Upper lobe of right lung (tissue), 1 donor: Measurements from ENCODE around the gene SAMD1. TPM values are rescaled to one million over a fixed set of nuclear protein-coding genes. Genes with fewer than 3 reads are reported as not detected.

ENCODE experiments used
- ATAC-seq: fragments of 200-7000 bp; cut with Tn5 transposase; one replicate; pipeline ENCODE4 v1.9.1; 2020; ENCODE audit warnings: mild to moderate bottlenecking, moderate library complexity
- DNase-seq: peaks from one replicate; pipeline ENCODE4 v3.0.0-alpha.2; 2020
- H3K27ac ChIP-seq: fragments of 200-600 bp; one replicate; pipeline ENCODE4 v1.8.0; 2022
- H3K27me3 ChIP-seq: fragments of 200-600 bp; one replicate; pipeline ENCODE4 v1.8.0; 2022; ENCODE audit warnings: mild to moderate bottlenecking
- H3K36me3 ChIP-seq: fragments of 200-600 bp; one replicate; pipeline ENCODE4 v1.8.0; 2022
- H3K4me1 ChIP-seq: fragments of 200-600 bp; one replicate; pipeline ENCODE4 v1.8.0; 2022
- H3K4me3 ChIP-seq: fragments of 200-600 bp; one replicate; pipeline ENCODE4 v1.8.0; 2022; ENCODE audit warnings: mild to moderate bottlenecking
- H3K9me3 ChIP-seq: fragments of 200-600 bp; one replicate; pipeline ENCODE4 v1.8.0; 2022
- CTCF ChIP-seq: fragments of 200-600 bp; IDR thresholded peaks from one replicate; pipeline ENCODE4 v1.8.0; 2022; ENCODE audit warnings: antibody characterized with exemption
- intact Hi-C: fragments of 100-400 bp; cut with DNase I; formaldehyde crosslinking; loops from one replicate; pipeline ENCODE4 v1.11.0; 2022
- total RNA-seq: library from RNA; stranded (reverse); fragmentation: NEBNext Ultra II Directional; extraction: Animal tissue kit (Norgen Biotek cat#: 25700); gene quantifications from one replicate; pipeline ENCODE4 v1.2.1, GENCODE V29; 2021
- donor health status: DM: no; HTN: yes; CAD: no; lungs with severe emphysema.

Gene SAMD1
- total RNA-seq, 1 donor from 2014 or later = 45.9 TPM

GRCh38 chr19:14091081-14091812, 696 bp upstream of the SAMD1 start:
- peak; percentile 81 for DNase-seq
- peak; percentile 89 for ATAC-seq
- peak overlapping the region; percentile 66 for H3K4me3 ChIP-seq
- peak; percentile 36 for TF ChIP-seq CTCF
- peaks cover 12% of the 10 kb centered on the region for H3K36me3 ChIP-seq
- no peaks in the 10 kb centered on the region for H3K4me1 ChIP-seq
- H3K9me3 ChIP-seq = peaks cover 9% of the 10 kb centered on the region
- H3K27me3 ChIP-seq = no peaks in the 10 kb centered on the region
- intact Hi-C loops = no loop called here
- H3K27ac ChIP-seq = peak overlapping the region; percentile 76

- DNase-seq (peak; percentile 83), ATAC-seq (peak; percentile 3)
- H3K36me3 ChIP-seq = peaks cover 11% of the 10 kb centered on the region
- no peak for TF ChIP-seq CTCF
- intact Hi-C loops = no loop called here
- peaks cover 9% of the 10 kb centered on the region for H3K9me3 ChIP-seq
- H3K27me3 ChIP-seq = no peaks in the 10 kb centered on the region
- H3K4me1 ChIP-seq = no peaks in the 10 kb centered on the region
- H3K27ac ChIP-seq = peak overlapping the region; percentile 55
- H3K4me3 ChIP-seq = peak overlapping the region; percentile 66
Observed at GRCh38 chr19:14089662-14090508, 666 bp downstream of the SAMD1 start.

GRCh38 chr19:14089412-14089661, 1.2 kb downstream of the SAMD1 start:
- H3K27ac ChIP-seq = no peak overlapping the region

GRCh38 chr19:14088634-14089411, 1.7 kb downstream of the SAMD1 start:
- Histone ChIP-seq H3K27me3 (no peaks in the 10 kb centered on the region), H3K27ac (no peak overlapping the region), H3K36me3 (peaks cover 11% of the 10 kb centered on the region), H3K4me3 (peak overlapping the region; percentile 49), H3K9me3 (peaks cover 9% of the 10 kb centered on the region), H3K4me1 (no peaks in the 10 kb centered on the region)
- no peak for DNase-seq
- ATAC-seq = no peak
- no peak for TF ChIP-seq CTCF
- intact Hi-C loops = no loop called here

More at GRCh38 chr19:14089412-14089661, 1.2 kb downstream of the SAMD1 start:
- TF ChIP-seq CTCF = peak; percentile 18
- H3K4me1 ChIP-seq = no peaks in the 10 kb centered on the region
- no peaks in the 10 kb centered on the region for H3K27me3 ChIP-seq
- H3K9me3 ChIP-seq = peaks cover 9% of the 10 kb centered on the region
- H3K4me3 ChIP-seq = peak overlapping the region; percentile 49
- DNase-seq = no peak
- H3K36me3 ChIP-seq = peaks cover 11% of the 10 kb centered on the region
- intact Hi-C loops = no loop called here
- no peak for ATAC-seq

GRCh38 chr19:14086098-14086497, 4.5 kb downstream of the SAMD1 start:
- DNase-seq = no peak
- no peaks in the 10 kb centered on the region for H3K27me3 ChIP-seq
- no peak for TF ChIP-seq CTCF
- no peak overlapping the region for H3K4me3 ChIP-seq
- H3K36me3 ChIP-seq = peaks cover 11% of the 10 kb centered on the region
- no peaks in the 10 kb centered on the region for H3K9me3 ChIP-seq
- intact Hi-C loops = no loop called here
- no peak for ATAC-seq
- H3K27ac ChIP-seq = no peak overlapping the region
- peaks cover 6% of the 10 kb centered on the region for H3K4me1 ChIP-seq
